Activated CD4-positive, alpha-beta memory T cell treated with anti-CD3 and anti-CD28 coated beads for 36 hours (primary cell): Measurements from ENCODE around the gene NAV2. TPM values are rescaled to one million over a fixed set of nuclear protein-coding genes. Genes with fewer than 3 reads are reported as not detected.

Source experiments
- CTCF ChIA-PET: fragments of 350-600 bp; sonication (Branson Sonifier 250); formaldehyde crosslinking; loops from one replicate; lab custom pipeline; 2021; ENCODE audit warnings: antibody characterized with exemption, inconsistent platforms; lab: Charles Lee
- POLR2A ChIA-PET: fragments of 350-600 bp; sonication (Branson Sonifier 250); formaldehyde crosslinking; loops from one replicate; lab custom pipeline; 2021; ENCODE audit warnings: antibody characterized with exemption; lab: Charles Lee
- DNase-seq: peaks from one replicate; pipeline ENCODE4 v3.0.0-alpha.2; 2020
- H3K27ac Mint-ChIP-seq: one replicate; pipeline ENCODE4 v1.8.0; 2021; ENCODE audit warnings: mixed read lengths
- H3K27me3 Mint-ChIP-seq: one replicate; pipeline ENCODE4 v1.8.0; 2021; ENCODE audit warnings: mixed read lengths
- H3K36me3 Mint-ChIP-seq: one replicate; pipeline ENCODE4 v1.8.0; 2021; ENCODE audit warnings: mixed read lengths
- H3K4me1 Mint-ChIP-seq: one replicate; pipeline ENCODE4 v1.8.0; 2021; ENCODE audit warnings: low read depth, mixed read lengths
- H3K4me3 Mint-ChIP-seq: one replicate; pipeline ENCODE4 v1.8.0; 2021; ENCODE audit warnings: mild to moderate bottlenecking, mixed read lengths
- H3K9me3 Mint-ChIP-seq: one replicate; pipeline ENCODE4 v1.8.0; 2021; ENCODE audit warnings: mixed read lengths
- intact Hi-C: fragments of 100-400 bp; cut with micrococcal nuclease; formaldehyde crosslinking; loops from one replicate; pipeline ENCODE4 v1.15.1; 2023
- total RNA-seq, 2 experiments: library from RNA; stranded (reverse); gene quantifications; one replicate each; pipeline ENCODE4 v1.2.3, GENCODE V29; 2021

NAV2 gene
- total RNA-seq, 2 experiments from 2014 or later = 0.75 to 0.86 TPM

- intact Hi-C loops = no loop called here
- Mint-ChIP-seq H3K4me3 (no peak overlapping the region), H3K9me3 (no peaks in the 10 kb centered on the region), H3K36me3 (no peaks in the 10 kb centered on the region), H3K4me1 (no peaks in the 10 kb centered on the region), H3K27ac (no peak overlapping the region), H3K27me3 (no peaks in the 10 kb centered on the region)
- CTCF ChIA-PET = no interaction called here
- DNase-seq = no peak
- POLR2A ChIA-PET = no interaction called here
Observed at GRCh38 chr11:20089367-20089766, 376.7 kb downstream of the NAV2 start.

DNA sequence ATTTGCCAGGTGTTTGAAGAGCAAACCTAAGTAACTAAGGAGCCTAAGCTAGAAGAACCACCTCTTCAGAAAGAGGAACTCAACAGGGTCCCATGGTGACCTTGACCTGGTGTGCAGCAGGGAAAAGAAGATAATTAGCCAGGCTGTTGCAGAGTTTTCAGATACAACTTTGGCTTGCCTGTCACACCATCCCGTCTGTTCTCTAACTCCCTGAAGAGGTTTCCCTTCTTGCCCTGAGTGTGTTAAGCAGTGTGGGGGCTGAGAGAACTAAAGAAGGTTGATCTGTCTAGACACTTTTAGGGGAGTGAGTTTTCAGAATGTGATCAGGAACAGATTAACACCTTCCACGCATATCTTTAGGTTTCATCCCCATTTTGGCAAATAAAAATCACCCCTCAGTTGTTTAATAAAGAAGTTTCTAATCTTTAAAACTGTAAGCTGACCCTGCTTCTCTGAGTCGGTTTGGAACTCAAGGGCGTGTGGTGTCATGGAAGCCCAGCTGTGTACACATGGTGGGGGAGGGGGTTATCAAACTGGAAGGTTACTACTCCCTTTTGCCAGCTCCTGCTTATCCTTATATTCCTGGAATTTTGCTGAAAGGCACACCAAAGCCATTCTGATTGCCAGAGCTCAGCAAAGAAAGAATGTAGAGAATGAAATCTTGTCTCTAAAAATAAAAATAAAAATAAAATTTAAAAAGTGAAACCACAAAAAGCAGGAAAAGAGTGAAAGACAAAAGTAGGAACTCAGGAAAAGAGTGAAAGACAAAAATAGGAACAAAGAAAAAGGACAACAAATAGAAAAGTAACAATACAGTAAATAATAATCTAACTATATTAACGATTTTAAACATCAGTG lies 377.4 kb downstream of the NAV2 start:
- intact Hi-C loops = no loop called here
- ChIA-PET POLR2A (no interaction called here), CTCF (no interaction called here)
- Mint-ChIP-seq H3K27me3 (no peaks in the 10 kb centered on the region), H3K4me1 (no peaks in the 10 kb centered on the region), H3K9me3 (no peaks in the 10 kb centered on the region), H3K36me3 (no peaks in the 10 kb centered on the region), H3K4me3 (no peak overlapping the region), H3K27ac (no peak overlapping the region)
- no peak for DNase-seq

DNA sequence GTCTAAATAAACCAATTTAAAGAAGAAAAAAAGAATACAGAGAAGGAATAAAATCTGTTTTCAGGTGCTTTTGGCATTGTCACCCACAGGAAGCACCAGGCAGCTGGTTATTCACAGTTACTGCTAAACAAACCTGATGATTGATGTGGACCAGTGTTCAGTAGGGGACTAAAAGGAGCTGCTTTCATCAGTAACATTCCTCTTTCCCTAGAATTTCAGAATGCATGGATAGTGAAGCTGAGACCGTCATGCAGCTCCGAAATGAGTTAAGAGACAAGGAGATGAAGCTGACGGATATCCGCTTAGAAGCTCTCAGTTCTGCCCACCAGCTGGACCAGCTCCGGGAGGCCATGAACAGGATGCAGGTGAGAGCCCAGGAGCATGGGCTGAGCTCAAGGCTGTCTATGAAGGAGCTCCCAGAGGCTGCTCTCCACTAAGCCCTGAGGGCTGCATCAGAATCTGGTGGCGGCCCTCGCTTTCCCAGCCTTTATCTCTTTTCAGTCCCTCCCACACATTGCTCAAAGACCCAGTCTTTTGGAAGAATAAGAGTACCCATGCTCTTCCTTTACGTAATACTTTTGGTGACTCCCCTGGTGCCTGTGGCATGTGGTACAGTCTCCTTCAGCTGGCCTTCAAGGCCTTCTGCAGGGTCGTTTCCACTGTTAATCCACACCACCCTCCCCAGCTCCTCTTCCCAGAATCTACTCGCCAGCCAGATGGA lies 378.2 kb downstream of the NAV2 start:
- Mint-ChIP-seq H3K27ac (no peak overlapping the region), H3K36me3 (no peaks in the 10 kb centered on the region), H3K9me3 (no peaks in the 10 kb centered on the region), H3K4me3 (no peak overlapping the region), H3K4me1 (no peaks in the 10 kb centered on the region), H3K27me3 (no peaks in the 10 kb centered on the region)
- CTCF ChIA-PET = interaction anchor here (1.4 kb wide), 1 partner anchor 38 kb away, joined by 3 read pairs; no protein-coding TSS in a partner anchor
- intact Hi-C loops = no loop called here
- DNase-seq = no peak
- POLR2A ChIA-PET = no interaction called here

GRCh38 chr11:20093775-20094174 lies 381.1 kb downstream of the NAV2 start:
- Mint-ChIP-seq H3K27ac (no peak overlapping the region), H3K36me3 (no peaks in the 10 kb centered on the region), H3K9me3 (no peaks in the 10 kb centered on the region), H3K4me1 (no peaks in the 10 kb centered on the region), H3K27me3 (no peaks in the 10 kb centered on the region), H3K4me3 (no peak overlapping the region)
- intact Hi-C loops = no loop called here
- DNase-seq = no peak
- CTCF ChIA-PET = interaction anchor here (1.0 kb wide), 1 partner anchor 15 kb away, joined by 3 read pairs; no protein-coding TSS in a partner anchor
- POLR2A ChIA-PET = no interaction called here

- Mint-ChIP-seq H3K9me3 (no peaks in the 10 kb centered on the region), H3K36me3 (no peaks in the 10 kb centered on the region), H3K4me3 (no peak overlapping the region), H3K27me3 (no peaks in the 10 kb centered on the region), H3K27ac (no peak overlapping the region), H3K4me1 (no peaks in the 10 kb centered on the region)
- intact Hi-C loops = no loop called here
- POLR2A ChIA-PET = no interaction called here
- DNase-seq = no peak
- CTCF ChIA-PET = interaction anchor here (0.9 kb wide), 1 partner anchor 33 kb away, joined by 3 read pairs; no protein-coding TSS in a partner anchor
Observed at GRCh38 chr11:20095189-20095588, 382.6 kb downstream of the NAV2 start.

GRCh38 chr11:20097319-20098221 lies 384.9 kb downstream of the NAV2 start:
- no peak overlapping the region for H3K4me3 Mint-ChIP-seq
- H3K9me3 Mint-ChIP-seq = no peaks in the 10 kb centered on the region
- ChIA-PET POLR2A (no interaction called here), CTCF (interaction anchor here (1.0 to 1.7 kb wide), 2 partner anchors 30 to 540 kb away, joined by 3 to 5 read pairs; no protein-coding TSS in a partner anchor)
- no peak overlapping the region for H3K27ac Mint-ChIP-seq
- no peaks in the 10 kb centered on the region for H3K27me3 Mint-ChIP-seq
- no peaks in the 10 kb centered on the region for H3K36me3 Mint-ChIP-seq
- intact Hi-C loops = no loop called here
- no peaks in the 10 kb centered on the region for H3K4me1 Mint-ChIP-seq
- DNase-seq = no peak

DNA sequence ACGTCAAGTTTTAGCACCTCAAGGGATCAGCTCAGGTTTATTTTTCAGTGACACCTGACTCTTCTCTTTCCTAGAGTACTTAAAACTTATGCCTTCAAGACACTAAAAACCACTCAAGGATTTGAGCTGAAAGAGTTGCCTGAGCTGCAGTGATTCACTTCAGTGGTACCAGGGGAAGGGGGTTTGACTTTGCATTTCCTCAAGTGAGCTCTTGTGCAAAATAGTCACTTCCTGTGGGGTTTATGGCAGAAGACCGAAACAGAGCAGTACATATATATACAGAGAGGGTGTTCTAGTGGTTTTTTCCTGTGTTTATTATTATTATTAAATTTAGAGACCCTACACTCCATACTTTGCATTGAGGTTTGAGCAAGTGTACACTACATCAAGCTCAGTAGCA lies 386.9 kb downstream of the NAV2 start:
- Mint-ChIP-seq H3K27me3 (no peaks in the 10 kb centered on the region), H3K27ac (no peak overlapping the region), H3K9me3 (no peaks in the 10 kb centered on the region), H3K36me3 (no peaks in the 10 kb centered on the region), H3K4me3 (no peak overlapping the region), H3K4me1 (no peaks in the 10 kb centered on the region)
- intact Hi-C loops = no loop called here
- CTCF ChIA-PET = interaction anchor here (1.2 to 1.7 kb wide), 2 partner anchors 29 to 148 kb away, joined by 3 to 5 read pairs; no protein-coding TSS in a partner anchor
- DNase-seq = no peak
- POLR2A ChIA-PET = no interaction called here

DNA sequence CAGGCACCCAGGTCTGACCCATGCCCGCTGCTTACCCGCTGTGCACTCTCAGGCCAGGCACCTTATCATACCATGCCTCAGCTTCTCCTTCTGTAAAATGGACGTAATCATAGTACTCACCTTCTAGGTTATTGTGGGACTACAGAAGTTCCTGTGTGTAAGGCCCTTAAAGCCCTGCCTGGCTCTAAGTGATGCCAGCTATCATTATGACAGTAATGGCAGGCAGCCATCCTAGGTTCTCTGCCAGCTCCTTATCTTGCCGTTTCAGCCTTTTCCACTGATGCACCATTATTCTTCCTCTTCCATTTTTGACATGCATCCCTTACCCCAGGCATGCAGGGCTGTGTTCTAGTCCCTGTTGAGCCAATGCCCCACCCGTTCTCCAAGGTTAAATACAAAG lies 389.8 kb downstream of the NAV2 start:
- no peaks in the 10 kb centered on the region for H3K36me3 Mint-ChIP-seq
- H3K27ac Mint-ChIP-seq = no peak overlapping the region
- no peaks in the 10 kb centered on the region for H3K9me3 Mint-ChIP-seq
- no peaks in the 10 kb centered on the region for H3K4me1 Mint-ChIP-seq
- DNase-seq = no peak
- no peaks in the 10 kb centered on the region for H3K27me3 Mint-ChIP-seq
- POLR2A ChIA-PET = no interaction called here
- no peak overlapping the region for H3K4me3 Mint-ChIP-seq
- CTCF ChIA-PET = interaction anchor here (0.8 to 1.4 kb wide), 2 partner anchors 10 to 30 kb away, joined by 3 to 4 read pairs; no protein-coding TSS in a partner anchor
- intact Hi-C loops = no loop called here

DNA sequence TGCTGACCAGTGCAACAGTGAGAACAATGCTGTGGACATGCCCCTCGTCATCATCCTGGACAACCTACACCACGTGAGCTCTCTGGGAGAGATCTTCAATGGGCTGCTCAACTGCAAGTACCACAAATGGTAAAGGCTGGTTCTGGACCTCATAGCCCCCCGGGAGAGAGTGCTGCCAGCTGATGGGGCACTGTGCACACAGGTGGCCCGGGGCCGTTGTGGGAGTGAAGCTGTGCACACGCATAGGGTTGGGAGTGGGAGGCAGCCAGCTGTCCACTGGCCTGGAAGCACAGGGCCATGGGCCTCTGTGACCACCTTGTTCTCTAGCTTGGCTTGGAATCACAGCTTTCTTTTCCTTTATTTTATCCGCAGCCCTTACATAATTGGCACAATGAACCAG lies 390.6 kb downstream of the NAV2 start:
- DNase-seq = no peak
- intact Hi-C loops = no loop called here
- Mint-ChIP-seq H3K36me3 (no peaks in the 10 kb centered on the region), H3K27me3 (no peaks in the 10 kb centered on the region), H3K4me1 (no peaks in the 10 kb centered on the region), H3K4me3 (no peak overlapping the region), H3K27ac (no peak overlapping the region), H3K9me3 (no peaks in the 10 kb centered on the region)
- ChIA-PET CTCF (interaction anchor here (1.1 to 1.4 kb wide), 2 partner anchors 9 to 29 kb away, joined by 4 read pairs; no protein-coding TSS in a partner anchor), POLR2A (no interaction called here)

DNA sequence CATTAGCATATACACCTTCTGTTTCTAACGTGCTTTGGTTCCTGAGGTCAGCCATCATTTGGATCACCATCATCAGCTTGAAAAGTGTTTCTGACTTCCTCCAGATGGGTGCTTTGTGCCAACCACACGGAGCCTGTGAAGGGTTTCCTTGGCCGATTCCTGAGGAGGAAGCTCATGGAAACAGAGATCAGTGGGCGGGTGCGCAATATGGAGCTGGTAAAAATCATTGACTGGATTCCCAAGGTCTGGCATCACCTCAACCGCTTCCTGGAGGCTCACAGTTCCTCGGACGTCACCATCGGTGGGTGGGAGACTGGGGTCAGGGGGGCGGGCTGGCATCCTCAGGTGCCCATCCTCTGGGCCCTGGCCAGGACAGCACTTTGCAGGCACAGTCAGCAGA lies 392.8 kb downstream of the NAV2 start:
- Mint-ChIP-seq H3K9me3 (no peaks in the 10 kb centered on the region), H3K36me3 (no peaks in the 10 kb centered on the region), H3K4me1 (no peaks in the 10 kb centered on the region), H3K4me3 (no peak overlapping the region), H3K27ac (no peak overlapping the region), H3K27me3 (no peaks in the 10 kb centered on the region)
- no peak for DNase-seq
- CTCF ChIA-PET = interaction anchor here (0.9 to 1.9 kb wide), 5 partner anchors 10 to 170 kb away, joined by 3 to 5 read pairs (median 3); no protein-coding TSS in a partner anchor
- POLR2A ChIA-PET = no interaction called here
- intact Hi-C loops = no loop called here

DNA sequence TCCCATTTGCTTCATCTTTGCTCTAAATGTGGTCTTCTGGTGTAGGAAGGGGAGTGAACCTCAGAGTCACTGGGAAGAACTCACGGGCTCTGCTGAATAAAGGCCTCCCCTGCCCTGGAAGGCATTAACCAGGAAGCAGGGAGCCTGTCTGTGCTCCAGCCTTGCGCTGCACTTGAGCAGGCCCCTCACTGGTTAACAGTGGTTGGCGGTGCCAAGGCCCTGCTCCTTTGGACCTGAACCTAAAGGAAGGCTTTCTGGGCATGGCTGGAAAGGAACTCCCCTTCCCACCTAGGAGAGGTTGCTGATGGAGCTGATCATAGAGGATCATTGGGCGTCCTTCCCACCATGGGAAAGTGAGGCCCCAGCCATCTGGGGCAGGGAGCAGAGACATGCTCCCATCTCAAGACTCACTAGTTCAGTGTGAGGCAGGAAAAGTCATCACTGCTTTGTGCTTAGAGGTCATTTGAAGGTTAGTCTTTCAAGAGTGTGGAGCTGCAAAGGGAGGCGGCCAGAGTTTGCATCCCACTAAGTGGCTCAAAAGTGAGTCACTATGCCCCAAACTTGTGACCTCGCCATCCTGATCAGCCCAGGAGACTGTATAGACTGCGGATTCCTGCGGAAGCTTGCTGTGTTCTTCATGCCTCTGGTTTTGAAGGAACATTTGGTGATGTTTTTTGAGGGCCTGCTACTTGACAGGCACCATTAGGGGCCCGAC lies 397.3 kb downstream of the NAV2 start:
- DNase-seq = no peak
- intact Hi-C loops = no loop called here
- peaks cover 2% of the 10 kb centered on the region for H3K27me3 Mint-ChIP-seq
- H3K36me3 Mint-ChIP-seq = no peaks in the 10 kb centered on the region
- no peak overlapping the region for H3K27ac Mint-ChIP-seq
- CTCF ChIA-PET = interaction anchor here (1.3 to 10.0 kb wide), 5 partner anchors 9 to 245 kb away, joined by 3 to 76 read pairs (median 4); no protein-coding TSS in a partner anchor
- no peak overlapping the region for H3K4me3 Mint-ChIP-seq
- no peaks in the 10 kb centered on the region for H3K4me1 Mint-ChIP-seq
- POLR2A ChIA-PET = no interaction called here
- H3K9me3 Mint-ChIP-seq = no peaks in the 10 kb centered on the region
